ENCODE measurements around the gene CENPS. TPM values are rescaled to one million over a fixed set of nuclear protein-coding genes. Genes with fewer than 3 reads are reported as not detected.

CENPS gene
- total RNA-seq, 1 experiment from 2014 or later: 17.8 TPM

DNA sequence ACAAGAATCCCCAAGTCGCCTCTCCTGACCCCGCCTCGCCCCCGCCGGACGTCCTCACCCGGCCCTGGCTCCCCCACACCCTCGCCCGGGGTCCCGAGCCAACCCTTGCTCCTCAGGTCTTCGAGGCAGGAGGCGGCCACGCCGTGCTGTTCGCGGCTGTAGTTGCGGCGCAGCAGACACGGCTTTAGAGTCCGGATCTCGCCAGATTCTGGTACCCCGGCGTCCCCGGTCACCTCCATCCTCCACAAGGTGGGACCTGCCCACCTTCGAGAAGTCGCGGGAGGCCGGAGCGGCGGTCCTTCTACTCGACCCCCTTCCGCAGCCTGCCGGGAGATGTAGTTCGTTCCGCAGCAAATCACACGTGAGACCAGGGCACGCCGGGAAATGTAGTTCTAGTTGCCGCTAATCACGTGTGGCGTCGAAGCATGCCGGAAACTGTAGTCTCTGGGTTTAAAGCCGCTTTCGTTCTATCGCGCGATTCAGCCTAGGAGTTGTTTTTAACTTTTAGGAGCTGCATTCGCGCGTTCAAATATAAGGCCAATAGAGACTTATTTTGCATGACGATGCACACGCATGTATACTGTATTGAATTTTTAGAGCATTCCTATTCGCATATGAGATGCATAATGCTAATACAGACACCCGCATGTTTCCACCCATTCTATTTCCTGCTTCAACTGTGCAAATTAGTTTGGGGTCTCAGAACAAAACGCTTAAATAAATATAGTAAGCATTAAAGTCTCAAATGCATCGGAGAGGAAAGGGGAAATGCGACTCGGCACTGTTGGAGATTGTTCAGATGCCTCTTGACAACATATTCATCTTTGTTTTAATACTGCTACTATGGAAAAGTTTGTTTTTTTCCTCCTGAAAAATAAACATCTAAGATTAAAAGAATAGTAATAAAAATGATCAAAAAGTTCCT is 42.2 kb downstream of the CENPS start, which contains the start of gene DFFA:
Gene DFFA (minus strand): TSS at position 310 of the 925 bp plus-strand sequence. CDS start 71 bp downstream, at position 239.
- H3K9me3 ChIP-seq (ENCODE audit: control insufficient read depth, low read depth, low read length): no peaks in the 10 kb centered on the region
- no peak within 1 kb of the TSS for H2BK15ac ChIP-seq (ENCODE audit: low read depth, low read length)
- no peak within 1 kb of the TSS for H3T11ph ChIP-seq (ENCODE audit: low read length)
- no peak within 1 kb of the TSS for H2BK120ac ChIP-seq (ENCODE audit: low read depth, low read length, poor library complexity, severe bottlenecking)
- DNase-seq: peak; percentile 98
- H4K91ac ChIP-seq (ENCODE audit: insufficient read length, low read depth, low read length): no peak within 1 kb of the TSS
- no peak within 1 kb of the TSS for H3K23ac ChIP-seq (ENCODE audit: insufficient read length, low read depth, low read length)
- Mint-ChIP-seq H3K27ac (peak within 1 kb of the TSS; percentile 79 to 99 (median 96)), H3K36me3 (ENCODE audit: insufficient read depth in 1 of 3, low read depth in 3 of 3) (peaks cover 21 to 32% (median 29%) of the 10 kb centered on the region in 3 experiments), H3K9me3 (no peaks in the 10 kb centered on the region), H3K27me3 (ENCODE audit: low read depth) (no peaks in the 10 kb centered on the region), H3K4me1 (peaks cover 22 to 24% of the 10 kb centered on the region in 2 experiments), H3K4me3 (peak within 1 kb of the TSS; percentile 96 to 99)
- no peak within 1 kb of the TSS for H3K4ac ChIP-seq (ENCODE audit: low read depth, low read length)
- no peak within 1 kb of the TSS for H3K56ac ChIP-seq (ENCODE audit: insufficient read length, low read depth, low read length)
- peak within 1 kb of the TSS; percentile 5 for H2AFZ ChIP-seq (ENCODE audit: low read length)
- peak within 1 kb of the TSS; percentile 23; the same call in 1 of the 2 replicates for H3K14ac ChIP-seq (ENCODE audit: insufficient read depth, low read length)
- H3K23me2 ChIP-seq (ENCODE audit: insufficient read length, low read depth, low read length, poor library complexity, severe bottlenecking): peaks cover 6% of the 10 kb centered on the region
- no CpG with 5 or more reads among the region's 59 CpGs for WGBS (ENCODE audit: extremely low coverage, insufficient read length, low lambda C conversion rate)
- H2BK12ac ChIP-seq (ENCODE audit: insufficient read length, low read depth, low read length): no peak within 1 kb of the TSS
- H3K79me1 ChIP-seq (ENCODE audit: insufficient read depth, low read depth, low read length, poor library complexity, severe bottlenecking): no peaks in the 10 kb centered on the region
- H3K9ac ChIP-seq (ENCODE audit: extremely low read depth, insufficient read length, low read length): peak within 1 kb of the TSS; percentile 57
- H2BK5ac ChIP-seq (ENCODE audit: insufficient read length, low read length): no peak within 1 kb of the TSS
- H4K8ac ChIP-seq (replicated peaks; ENCODE audit: insufficient read length, low read depth, low read length): no peak within 1 kb of the TSS
- no peak within 1 kb of the TSS for H2BK20ac ChIP-seq (ENCODE audit: low read depth, low read length, poor library complexity, severe bottlenecking)
- peak within 1 kb of the TSS; percentile 0 for H3K18ac ChIP-seq (ENCODE audit: insufficient read length, low read depth, low read length)
- peaks cover 3% of the 10 kb centered on the region; the same call in 1 of the 2 replicates for H3K79me2 ChIP-seq (ENCODE audit: insufficient read depth, low read length)
- TF ChIP-seq, protein P1, sequence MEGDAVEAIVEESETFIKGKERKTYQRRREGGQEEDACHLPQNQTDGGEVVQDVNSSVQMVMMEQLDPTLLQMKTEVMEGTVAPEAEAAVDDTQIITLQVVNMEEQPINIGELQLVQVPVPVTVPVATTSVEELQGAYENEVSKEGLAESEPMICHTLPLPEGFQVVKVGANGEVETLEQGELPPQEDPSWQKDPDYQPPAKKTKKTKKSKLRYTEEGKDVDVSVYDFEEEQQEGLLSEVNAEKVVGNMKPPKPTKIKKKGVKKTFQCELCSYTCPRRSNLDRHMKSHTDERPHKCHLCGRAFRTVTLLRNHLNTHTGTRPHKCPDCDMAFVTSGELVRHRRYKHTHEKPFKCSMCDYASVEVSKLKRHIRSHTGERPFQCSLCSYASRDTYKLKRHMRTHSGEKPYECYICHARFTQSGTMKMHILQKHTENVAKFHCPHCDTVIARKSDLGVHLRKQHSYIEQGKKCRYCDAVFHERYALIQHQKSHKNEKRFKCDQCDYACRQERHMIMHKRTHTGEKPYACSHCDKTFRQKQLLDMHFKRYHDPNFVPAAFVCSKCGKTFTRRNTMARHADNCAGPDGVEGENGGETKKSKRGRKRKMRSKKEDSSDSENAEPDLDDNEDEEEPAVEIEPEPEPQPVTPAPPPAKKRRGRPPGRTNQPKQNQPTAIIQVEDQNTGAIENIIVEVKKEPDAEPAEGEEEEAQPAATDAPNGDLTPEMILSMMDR (conservative IDR thresholded peaks at IDR 0.05): no peak
- peaks cover 2% of the 10 kb centered on the region; the same call in 1 of the 2 replicates for H3K4me1 ChIP-seq (ENCODE audit: insufficient read depth, low read length)
- no peaks in the 10 kb centered on the region for H4K20me1 ChIP-seq (ENCODE audit: control insufficient read depth, insufficient read depth, insufficient read length)
- H3K4me2 ChIP-seq (ENCODE audit: insufficient read depth, insufficient read length, low read length): peak within 1 kb of the TSS; percentile 64
- H4K5ac ChIP-seq (ENCODE audit: insufficient read length, low read depth, low read length): no peak within 1 kb of the TSS
- no peak within 1 kb of the TSS for H2AK5ac ChIP-seq (ENCODE audit: insufficient read length, low read length)
- no peak within 1 kb of the TSS for H3K27ac ChIP-seq (ENCODE audit: insufficient read length, low read depth, low read length)
- no peaks in the 10 kb centered on the region for H3K27me3 ChIP-seq (ENCODE audit: insufficient read depth, low read length)
